Measurements from ENCODE around the gene CTNNA1. TPM values are rescaled to one million over a fixed set of nuclear protein-coding genes. Genes with fewer than 3 reads are reported as not detected.

Gene CTNNA1
- total RNA-seq, 1 donor from 2014 or later, result 304 TPM

GRCh38 chr5:138884554-138884953 lies 131.3 kb downstream of the CTNNA1 start:
- H3K36me3 ChIP-seq, result peaks cover 0 to 27% of the 10 kb centered on the region in 2 donors
- no peak for TF ChIP-seq POLR2A (IDR thresholded peaks at IDR 0.05)
- no peak for TF ChIP-seq POLR2AphosphoS5 (IDR thresholded peaks at IDR 0.05; ENCODE audit: insufficient read depth in 1 of 2, low read depth in 1 of 2)
- TF ChIP-seq CTCF (IDR thresholded peaks at IDR 0.05), result no peak
- intact Hi-C loops (cut with DNase I), result no loop called here

DNA sequence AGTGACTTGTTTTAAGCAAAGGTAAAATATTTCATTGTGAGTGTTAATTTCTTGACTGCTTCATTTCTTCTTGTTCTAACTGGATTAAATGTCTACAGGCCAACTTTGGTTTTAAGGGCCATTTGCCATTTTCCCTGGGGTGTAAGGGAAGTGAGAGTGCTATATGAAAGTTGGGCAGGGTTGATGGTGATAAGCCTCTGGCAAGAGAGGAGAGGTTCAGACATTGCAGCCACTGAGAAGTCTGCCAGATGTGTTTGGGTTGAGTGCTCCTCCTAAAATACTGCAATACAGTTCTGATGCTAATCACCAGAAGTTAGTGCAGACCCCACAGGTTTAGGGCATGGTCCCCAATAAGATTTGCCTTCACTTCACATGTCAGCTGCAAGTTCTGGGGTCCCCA lies 136.8 kb downstream of the CTNNA1 start:
- H3K4me3 ChIP-seq, result no peak overlapping the region
- no peaks in the 10 kb centered on the region for H3K27me3 ChIP-seq
- DNase-seq (ENCODE audit: extremely low spot score in 2 of 2), result no peak
- H3K36me3 ChIP-seq, result peaks cover 0 to 50% of the 10 kb centered on the region in 2 donors
- TF ChIP-seq POLR2A (IDR thresholded peaks at IDR 0.05) (no peak), POLR2AphosphoS5 (IDR thresholded peaks at IDR 0.05; ENCODE audit: insufficient read depth in 1 of 2, low read depth in 1 of 2) (no peak), CTCF (IDR thresholded peaks at IDR 0.05) (no peak)
- H3K27ac ChIP-seq, result no peak overlapping the region
- H3K9me3 ChIP-seq, result no peaks in the 10 kb centered on the region
- H3K4me1 ChIP-seq, result no peaks in the 10 kb centered on the region
- intact Hi-C loops (cut with DNase I), result no loop called here

More at GRCh38 chr5:138884554-138884953, 131.3 kb downstream of the CTNNA1 start:
- Histone ChIP-seq H3K4me3 (no peak overlapping the region), H3K4me1 (peaks cover 11% of the 10 kb centered on the region), H3K27me3 (no peaks in the 10 kb centered on the region), H3K9me3 (no peaks in the 10 kb centered on the region), H3K27ac (no peak overlapping the region)
- no peak for DNase-seq (ENCODE audit: extremely low spot score in 2 of 2)

DNA sequence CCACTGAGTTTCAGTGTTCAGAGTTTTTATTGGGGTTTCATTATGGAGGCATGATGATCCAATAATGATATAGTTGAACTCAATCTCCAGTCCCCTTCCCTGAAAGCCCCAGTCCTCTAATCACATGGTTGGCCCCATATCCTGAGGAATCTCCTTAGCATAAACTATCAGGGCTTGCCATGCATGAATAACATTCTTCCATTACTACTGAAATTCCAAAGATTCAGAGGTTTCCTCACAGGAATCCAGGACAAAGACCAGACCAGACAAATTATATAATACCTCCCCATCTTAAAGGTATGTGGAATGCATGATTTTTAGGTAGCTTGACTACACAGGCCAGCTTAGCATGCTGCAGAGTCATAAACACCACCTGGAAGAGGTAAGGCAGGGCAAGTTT lies 137.4 kb downstream of the CTNNA1 start:
- intact Hi-C loops (cut with DNase I), result no loop called here
- H3K4me1 ChIP-seq, result no peaks in the 10 kb centered on the region
- no peaks in the 10 kb centered on the region for H3K9me3 ChIP-seq
- no peak overlapping the region for H3K4me3 ChIP-seq
- H3K36me3 ChIP-seq, result peaks cover 0 to 50% of the 10 kb centered on the region in 2 donors
- no peaks in the 10 kb centered on the region for H3K27me3 ChIP-seq
- DNase-seq (ENCODE audit: extremely low spot score in 2 of 2), result no peak
- TF ChIP-seq POLR2AphosphoS5 (IDR thresholded peaks at IDR 0.05; ENCODE audit: insufficient read depth in 1 of 2, low read depth in 1 of 2) (no peak), POLR2A (IDR thresholded peaks at IDR 0.05) (no peak), CTCF (IDR thresholded peaks at IDR 0.05) (no peak)
- no peak overlapping the region for H3K27ac ChIP-seq

GRCh38 chr5:138895918-138896317 lies 142.7 kb downstream of the CTNNA1 start:
- Histone ChIP-seq H3K4me1 (no peaks in the 10 kb centered on the region), H3K27ac (no peak overlapping the region), H3K36me3 (peaks cover 0 to 9% of the 10 kb centered on the region in 2 donors), H3K27me3 (no peaks in the 10 kb centered on the region), H3K4me3 (no peak overlapping the region), H3K9me3 (no peaks in the 10 kb centered on the region)
- DNase-seq (ENCODE audit: extremely low spot score in 2 of 2), result no peak
- intact Hi-C loops (cut with DNase I), result no loop called here
- TF ChIP-seq POLR2A (IDR thresholded peaks at IDR 0.05) (no peak), POLR2AphosphoS5 (IDR thresholded peaks at IDR 0.05; ENCODE audit: insufficient read depth in 1 of 2, low read depth in 1 of 2) (no peak), CTCF (IDR thresholded peaks at IDR 0.05) (no peak)

- no peak for DNase-seq (ENCODE audit: extremely low spot score in 2 of 2)
- Histone ChIP-seq H3K4me1 (no peaks in the 10 kb centered on the region), H3K9me3 (no peaks in the 10 kb centered on the region), H3K36me3 (peaks cover 0 to 5% of the 10 kb centered on the region in 2 donors), H3K27me3 (no peaks in the 10 kb centered on the region), H3K27ac (no peak overlapping the region), H3K4me3 (no peak overlapping the region)
- intact Hi-C loops (cut with DNase I), result no loop called here
- TF ChIP-seq POLR2A (IDR thresholded peaks at IDR 0.05) (no peak), POLR2AphosphoS5 (IDR thresholded peaks at IDR 0.05; ENCODE audit: insufficient read depth in 1 of 2, low read depth in 1 of 2) (no peak), CTCF (IDR thresholded peaks at IDR 0.05) (no peak)
These were observed 145.1 kb downstream of the CTNNA1 start for GRCh38 chr5:138898299-138898698.
